Effector CD8-positive, alpha-beta T cell (primary cell): ENCODE results near the gene TRAPPC14.
A peak's percentile ranks its signal among the peaks of the same experiment; 100 is the strongest.
"Not testable (repeated sequence)": the region's sequence is repeated elsewhere in the genome, so short reads cannot be mapped to it uniquely, and the experiment has no call there.

Source experiments
- DNase-seq: peaks from one replicate; lab custom pipeline; 2025; lab: John Stamatoyannopoulos, UW
- total RNA-seq, 4 experiments: gene quantifications; one replicate each; lab custom pipeline; 2026; lab: John Stamatoyannopoulos, UW

TRAPPC14 gene, protein sequence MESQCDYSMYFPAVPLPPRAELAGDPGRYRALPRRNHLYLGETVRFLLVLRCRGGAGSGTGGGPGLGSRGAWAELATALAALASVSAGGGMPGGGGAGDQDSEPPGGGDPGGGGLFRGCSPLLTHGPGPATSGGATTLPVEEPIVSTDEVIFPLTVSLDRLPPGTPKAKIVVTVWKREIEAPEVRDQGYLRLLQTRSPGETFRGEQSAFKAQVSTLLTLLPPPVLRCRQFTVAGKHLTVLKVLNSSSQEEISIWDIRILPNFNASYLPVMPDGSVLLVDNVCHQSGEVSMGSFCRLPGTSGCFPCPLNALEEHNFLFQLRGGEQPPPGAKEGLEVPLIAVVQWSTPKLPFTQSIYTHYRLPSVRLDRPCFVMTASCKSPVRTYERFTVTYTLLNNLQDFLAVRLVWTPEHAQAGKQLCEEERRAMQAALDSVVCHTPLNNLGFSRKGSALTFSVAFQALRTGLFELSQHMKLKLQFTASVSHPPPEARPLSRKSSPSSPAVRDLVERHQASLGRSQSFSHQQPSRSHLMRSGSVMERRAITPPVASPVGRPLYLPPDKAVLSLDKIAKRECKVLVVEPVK
- total RNA-seq: 40.8 to 55.8 (median 45.1) reads per million in 4 experiments

DNA sequence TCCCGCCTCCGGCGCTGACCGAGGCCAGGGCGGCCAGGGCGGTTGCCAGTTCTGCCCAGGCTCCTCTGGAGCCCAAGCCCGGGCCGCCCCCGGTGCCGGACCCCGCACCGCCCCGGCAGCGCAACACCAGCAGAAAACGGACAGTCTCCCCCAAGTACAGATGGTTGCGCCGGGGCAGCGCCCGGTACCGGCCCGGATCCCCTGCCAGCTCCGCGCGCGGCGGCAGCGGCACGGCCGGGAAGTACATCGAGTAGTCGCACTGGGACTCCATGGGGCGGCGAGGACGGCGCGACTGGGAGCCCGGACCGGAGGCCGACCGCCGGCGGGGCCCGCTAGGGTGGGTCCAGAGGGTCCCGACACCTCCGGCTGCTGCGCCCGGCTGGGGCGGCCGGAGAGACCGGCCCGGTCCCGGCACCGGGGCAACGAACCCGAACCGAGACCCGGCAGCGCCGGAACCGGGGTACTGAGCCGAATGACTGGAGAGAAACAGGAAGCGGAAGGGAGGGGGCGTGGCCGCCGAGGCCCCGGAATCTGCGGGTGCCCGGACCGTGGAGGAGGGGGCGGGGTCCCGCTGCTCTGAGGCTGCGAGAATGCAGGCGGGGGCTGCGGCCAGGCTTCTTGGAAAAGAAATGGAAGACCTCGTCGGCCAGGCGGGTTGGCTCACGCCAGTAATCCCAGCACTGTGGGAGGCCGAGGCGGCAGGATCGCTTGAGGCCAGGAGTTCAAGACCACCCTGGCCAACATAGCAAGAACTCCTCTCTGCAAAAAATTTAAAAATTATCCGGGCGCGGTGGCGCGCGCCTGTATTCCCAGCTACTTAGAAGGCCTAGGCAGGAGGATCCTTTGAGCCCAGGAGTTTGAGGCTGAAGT, at the start of gene TRAPPC14:
Gene TRAPPC14, minus strand, starts transcription at position 495 of the 870 bp plus-strand sequence. Its CDS starts 224 bp downstream, at position 271.
- peak; percentile 80 for DNase-seq

DNA sequence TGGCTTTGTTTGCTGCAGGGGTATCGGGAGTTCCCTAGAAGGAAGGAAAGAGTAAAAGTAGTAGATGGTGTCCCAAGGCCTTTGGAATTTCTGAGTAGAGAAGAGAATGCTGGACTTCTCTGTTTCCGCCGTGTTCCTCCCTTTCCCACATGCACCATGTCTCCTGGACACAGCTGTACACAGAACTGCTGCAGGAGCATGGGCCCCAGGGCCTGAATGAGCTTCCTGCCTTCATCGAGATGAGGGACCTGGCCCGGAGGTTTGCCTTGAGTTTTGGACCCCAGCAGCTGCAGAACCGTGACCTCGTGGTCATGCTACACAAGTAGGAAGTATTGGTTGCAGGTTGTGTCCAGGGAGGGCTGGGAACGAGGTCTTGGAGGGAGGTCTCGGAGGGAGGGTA, 45.9 kb upstream of the TRAPPC14 start:
- no peak for DNase-seq

DNA sequence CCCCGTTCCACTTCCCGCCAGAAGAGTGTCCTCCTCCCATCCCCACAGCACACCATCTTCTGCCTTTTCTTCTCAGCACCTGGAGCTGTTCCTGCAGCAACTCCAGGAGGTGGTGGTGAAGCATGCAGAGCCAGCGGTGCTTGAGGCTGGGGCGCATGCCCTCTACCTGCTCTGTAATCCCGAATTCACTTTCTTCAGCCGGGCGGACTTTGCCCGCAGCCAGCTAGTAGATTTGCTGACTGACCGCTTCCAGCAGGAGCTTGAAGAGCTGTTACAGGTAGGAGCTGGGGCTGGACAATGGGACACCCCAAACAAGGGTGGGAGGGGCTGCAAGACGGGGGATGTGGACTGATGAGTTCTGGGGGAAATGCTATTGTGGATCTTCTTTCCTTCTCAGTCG, 42.2 kb upstream of the TRAPPC14 start:
- DNase-seq: no peak

DNA sequence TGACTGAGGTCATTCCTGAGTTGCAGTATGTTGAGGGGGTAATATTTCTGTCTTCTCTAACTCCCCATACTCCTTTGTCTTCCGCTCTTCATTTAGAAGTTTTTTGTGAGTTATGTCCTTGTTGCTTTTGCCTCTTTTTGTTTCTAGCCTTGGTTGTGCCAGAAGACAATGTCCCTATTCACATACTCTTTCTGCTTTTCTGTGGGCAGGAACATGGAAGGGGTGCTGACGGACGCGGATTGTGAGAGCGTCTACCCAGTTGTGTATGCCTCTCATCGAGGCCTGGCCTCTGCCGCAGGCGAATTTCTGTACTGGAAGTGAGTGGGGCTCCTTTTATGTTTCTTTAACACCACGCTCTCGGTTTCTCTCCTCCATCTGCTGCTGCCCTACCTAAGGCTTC, 39.7 kb upstream of the TRAPPC14 start:
- no peak for DNase-seq

DNA sequence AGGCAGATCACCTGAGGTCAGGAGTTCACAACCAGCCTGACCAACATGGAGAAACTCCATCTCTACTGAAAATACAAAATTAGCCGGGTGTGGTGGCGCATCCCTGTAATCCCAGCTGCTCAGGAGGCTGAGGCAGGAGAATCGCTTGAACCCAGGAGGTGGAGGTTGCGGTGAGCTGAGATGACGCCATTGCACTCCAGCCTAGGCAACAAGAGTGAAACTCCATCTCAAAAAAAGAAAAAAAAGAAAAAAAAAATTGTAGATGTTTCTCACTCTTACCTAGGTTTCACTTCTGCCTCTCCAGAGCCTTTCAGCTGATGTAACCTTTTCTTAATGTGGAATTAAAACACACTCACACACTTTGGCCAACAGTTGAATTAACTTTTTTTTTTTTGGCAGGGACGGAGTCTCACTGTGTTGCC, 37.4 kb upstream of the TRAPPC14 start:
- not testable (repeated sequence) for DNase-seq

DNA sequence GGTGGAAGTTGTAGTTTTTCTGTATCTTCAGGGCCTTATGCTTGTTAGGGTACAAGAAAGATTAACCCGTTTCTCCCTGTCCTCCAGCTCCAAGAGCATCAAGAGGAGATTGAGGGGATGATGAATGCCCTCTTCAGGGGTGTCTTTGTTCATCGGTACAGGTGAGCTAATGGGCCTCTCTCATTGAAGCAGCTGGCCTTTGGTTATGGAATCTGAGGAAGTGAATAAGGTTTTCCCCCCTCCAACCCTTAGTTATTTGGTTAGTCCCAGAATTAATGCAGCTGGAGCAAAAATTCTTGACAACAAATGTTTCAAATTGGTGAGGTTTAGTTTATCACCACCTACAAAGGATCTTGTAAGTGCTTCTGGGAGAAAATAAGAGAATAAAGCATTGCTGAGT, 36.7 kb upstream of the TRAPPC14 start:
- no peak for DNase-seq

DNA sequence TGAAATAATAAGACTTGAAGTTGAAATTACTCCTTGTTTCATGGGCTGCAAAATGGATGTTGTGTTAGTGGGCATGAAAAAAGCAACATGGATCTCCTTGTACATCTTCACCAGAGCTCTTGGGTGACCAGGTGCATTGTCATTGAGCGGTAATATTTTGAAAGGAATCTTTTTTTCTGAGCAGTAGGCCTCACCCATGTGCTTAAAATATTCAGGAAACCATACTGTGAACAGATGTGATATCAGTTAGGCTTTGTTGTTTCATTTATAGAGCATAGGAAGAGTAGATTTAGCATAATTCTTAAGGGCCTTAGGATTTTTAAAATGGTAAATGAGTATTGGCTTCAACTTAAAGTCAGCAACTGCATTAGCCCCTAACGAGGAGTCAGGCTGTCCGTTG, 34.4 kb upstream of the TRAPPC14 start:
- DNase-seq: no peak

DNA sequence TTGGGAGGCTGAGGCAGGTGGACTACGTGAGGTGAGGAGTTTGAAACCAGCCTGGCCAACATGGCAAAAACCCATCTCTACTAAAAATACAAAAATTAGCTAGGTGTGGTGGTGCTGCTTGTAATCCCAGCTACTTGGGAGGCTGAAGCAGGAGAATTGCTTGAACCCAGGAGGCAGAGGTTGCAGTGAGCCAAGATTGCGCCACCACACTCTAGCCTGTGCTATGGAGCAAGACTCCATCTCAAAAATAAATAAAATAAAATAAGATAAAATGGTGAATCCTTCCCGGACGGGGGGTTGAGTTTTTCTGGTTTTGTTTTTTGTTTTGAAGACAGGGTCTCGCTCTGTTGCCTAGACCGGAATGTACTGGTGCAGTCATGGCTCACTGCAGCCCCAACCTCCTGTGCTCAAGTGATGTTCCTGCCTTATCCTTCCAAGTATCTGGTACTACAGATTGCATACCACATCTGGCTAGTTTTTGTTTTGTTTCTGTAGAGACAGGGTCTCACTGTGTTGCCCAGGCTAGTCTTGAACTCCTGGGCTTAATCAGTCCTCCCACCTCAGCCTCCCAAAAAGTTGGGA, 33.8 kb upstream of the TRAPPC14 start:
- not testable (repeated sequence) for DNase-seq

DNA sequence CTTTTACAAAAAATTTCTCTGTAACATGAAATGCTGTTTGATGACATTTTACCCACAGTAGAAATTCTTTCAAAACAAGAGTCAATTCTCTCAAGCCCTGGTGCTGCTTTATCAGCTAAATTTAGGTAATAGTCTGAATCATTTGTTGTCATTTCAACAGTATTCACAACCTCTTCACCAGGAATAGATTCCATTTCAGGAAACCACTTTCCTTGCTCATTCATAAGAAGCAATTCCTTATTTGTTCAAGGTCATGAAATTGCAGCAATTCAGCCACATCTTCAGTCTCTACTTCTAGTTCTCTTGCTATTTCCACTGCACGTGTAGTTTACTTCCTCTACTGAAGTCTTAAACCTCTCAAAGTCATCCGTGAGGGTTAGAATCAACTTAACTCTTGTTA, 33.3 kb upstream of the TRAPPC14 start:
- no peak for DNase-seq

DNA sequence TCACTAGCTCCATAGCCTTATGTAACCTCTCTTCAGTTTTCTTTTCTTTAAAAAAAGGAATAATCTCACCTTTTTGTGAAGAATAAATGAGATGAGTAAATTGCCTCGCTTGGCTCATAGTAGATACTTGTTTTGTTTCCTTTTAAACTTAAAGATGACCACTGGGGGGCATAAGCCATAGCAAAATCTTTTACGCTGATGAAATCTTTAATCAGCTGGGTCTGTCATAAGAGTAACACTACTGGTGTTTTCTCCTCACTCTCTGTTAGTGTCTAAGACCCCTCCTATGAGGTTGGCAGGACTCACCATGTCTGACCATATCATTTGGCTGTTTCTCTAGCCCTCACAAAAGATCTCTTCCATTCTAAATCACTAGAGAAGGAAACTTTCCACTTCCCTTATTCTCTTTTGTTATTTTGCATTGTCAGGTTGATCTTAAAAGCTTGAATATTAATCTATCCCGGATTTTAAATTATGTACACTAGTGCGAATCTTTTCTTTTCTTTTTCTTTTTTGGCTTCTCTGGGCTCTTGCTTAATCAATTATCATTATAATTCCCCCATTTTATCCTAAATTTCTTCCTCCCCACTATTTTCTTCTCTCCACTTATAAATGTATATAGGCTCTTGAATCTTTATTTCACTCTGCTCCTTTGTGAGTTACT, 31.7 kb upstream of the TRAPPC14 start:
- no peak for DNase-seq

DNA sequence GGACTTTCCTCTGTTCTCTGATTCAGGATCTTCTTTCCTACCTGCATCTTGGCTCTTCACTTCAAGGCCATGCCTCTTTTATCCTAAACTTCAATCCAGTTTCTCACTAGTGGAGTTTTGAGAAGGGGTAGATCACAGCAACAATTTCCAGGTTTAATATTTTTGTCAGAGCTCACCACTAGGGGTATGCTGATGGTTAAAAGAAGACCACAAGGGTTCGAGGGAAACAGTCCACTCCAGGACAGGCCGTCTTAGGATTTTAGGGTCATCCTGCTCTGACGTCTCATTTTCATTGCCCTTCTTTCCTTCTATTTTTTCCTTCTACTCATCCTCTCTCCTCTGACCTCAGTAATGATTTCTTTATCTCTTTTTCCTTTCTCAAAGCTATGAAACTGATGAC, 30.5 kb upstream of the TRAPPC14 start:
- DNase-seq: no peak

DNA sequence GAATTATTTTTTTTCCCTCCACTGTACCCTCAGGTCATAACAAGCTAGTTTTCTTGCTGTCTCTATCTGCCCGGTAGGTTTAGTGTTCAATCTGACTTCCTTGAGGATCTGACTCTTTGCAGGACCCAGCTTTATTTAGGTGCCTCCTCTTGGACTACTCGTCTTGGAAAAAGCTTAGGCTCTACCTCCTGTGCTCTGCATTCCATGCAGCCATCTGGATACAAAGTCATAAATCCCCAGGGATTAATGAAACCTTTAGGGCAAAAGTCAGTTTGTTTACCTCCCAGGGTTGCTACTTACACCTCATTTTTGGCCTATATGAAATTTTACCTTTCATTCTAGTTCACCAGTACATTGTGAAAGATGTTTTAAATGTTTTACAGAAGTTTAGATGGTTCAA, 27.2 kb upstream of the TRAPPC14 start:
- no peak for DNase-seq

DNA sequence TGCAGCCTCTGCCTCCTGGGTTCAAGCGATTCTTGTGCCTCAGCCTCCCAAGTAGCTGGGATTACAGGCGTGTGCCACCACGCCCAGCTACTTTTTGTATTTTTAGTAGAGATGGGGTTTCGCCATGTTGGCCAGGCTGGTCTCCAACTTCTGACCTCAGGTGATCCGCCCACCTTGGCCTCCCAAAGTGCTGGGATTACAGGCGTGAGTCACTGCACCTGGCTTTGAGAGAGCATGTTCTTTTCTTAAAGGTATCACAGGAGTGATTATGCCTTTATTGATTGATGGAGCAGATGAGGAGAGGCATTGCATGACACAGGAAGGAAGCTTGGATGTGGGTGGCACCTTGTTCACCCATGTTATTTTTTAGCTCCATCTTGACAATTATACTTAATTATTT, 24.6 kb upstream of the TRAPPC14 start:
- DNase-seq: not testable (repeated sequence)

DNA sequence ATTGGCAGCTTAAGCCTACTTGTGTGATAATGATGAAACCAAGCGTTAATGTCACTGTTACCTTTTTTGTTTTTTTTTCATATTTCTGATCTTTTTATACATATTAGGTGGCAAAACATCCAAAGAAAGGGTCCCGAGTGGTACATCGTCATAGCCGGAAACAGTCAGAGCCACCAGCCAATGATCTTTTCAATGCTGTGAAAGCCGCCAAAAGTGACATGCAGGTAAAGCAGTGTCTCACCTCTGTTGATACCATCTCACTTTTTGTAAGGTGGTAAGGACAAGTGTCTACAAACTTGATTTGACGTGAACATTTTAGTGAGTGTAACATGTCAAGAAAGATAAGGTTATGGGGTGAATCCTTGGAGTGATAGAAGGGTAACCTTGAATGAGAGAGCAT, 24.1 kb upstream of the TRAPPC14 start:
- DNase-seq: not testable (repeated sequence)

DNA sequence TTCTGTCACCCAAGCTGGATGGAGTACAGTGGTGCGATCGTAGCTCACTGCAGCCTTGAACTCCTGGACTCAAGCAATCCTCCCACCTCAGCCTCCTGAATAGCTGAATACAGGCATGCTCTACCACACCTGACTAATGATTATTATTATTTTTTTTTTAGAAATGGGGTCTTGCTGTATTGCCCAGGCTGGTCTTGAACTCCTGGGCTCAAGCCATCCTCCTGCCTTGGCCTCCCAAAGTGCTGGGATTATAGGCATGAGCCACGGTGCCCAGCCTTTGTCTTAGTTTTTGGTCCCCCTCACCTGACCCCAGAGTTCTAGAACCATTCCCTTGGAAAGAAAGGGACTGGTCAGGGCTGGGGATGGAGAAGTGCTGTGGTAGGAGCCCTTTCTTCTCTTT, 21.6 kb upstream of the TRAPPC14 start:
- not testable (repeated sequence) for DNase-seq

DNA sequence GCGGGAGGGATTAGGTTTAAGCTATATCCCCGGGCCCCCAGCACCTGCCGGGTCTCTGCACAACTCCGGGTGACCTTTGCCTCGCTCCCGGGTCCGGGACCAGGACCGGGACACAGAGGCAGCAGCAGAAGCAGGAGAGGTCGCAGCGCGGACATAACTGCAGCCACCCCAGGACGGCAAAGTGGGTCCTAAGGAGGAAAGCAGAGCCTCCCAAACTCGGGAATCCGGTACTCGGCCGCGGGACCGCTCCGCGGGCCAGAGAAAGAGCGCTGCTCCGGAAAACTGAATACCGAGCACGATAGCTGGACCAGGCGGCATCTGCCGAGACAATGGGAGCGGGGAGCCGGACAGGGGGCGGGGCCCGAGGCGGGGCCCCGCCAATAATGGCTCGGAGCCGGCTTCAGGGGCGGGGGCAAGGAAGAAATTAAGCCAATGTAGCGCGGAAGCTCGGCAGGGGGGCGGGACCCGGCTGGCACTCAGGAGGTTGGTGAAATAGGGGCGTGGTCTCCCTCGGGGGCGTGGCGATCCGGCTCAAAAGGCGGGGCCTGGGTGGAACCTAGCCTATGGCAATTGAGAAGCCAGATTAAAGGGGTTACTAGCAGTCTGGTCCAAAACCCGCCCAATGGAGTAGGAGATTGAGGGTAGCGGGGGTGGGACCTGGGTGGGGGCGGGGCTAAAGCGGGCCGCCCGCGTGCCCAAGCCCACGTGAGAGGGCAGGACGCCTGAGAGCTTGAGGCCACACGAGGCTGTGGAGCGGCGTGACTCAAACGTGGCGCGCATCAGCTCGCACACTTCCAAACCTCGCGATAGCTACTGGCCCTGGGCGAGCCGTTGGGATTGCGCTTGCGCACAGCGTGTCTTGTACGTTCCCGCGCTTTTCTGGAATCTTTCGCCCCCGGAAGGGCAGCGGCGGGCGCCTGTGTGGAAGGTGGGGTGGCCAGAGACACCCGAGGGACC, 18.8 kb upstream of the TRAPPC14 start, which contains the start of the genes GPC2 and STAG3:
Gene GPC2, minus strand, starts transcription at position 337 of the 957 bp plus-strand sequence. Its CDS starts 182 bp downstream, at position 155.
Gene STAG3, plus strand, starts transcription at position 874 of the 957 bp plus-strand sequence. CDS start 2,639 bp downstream, outside the sequence.
- peak; percentile 97 for DNase-seq

DNA sequence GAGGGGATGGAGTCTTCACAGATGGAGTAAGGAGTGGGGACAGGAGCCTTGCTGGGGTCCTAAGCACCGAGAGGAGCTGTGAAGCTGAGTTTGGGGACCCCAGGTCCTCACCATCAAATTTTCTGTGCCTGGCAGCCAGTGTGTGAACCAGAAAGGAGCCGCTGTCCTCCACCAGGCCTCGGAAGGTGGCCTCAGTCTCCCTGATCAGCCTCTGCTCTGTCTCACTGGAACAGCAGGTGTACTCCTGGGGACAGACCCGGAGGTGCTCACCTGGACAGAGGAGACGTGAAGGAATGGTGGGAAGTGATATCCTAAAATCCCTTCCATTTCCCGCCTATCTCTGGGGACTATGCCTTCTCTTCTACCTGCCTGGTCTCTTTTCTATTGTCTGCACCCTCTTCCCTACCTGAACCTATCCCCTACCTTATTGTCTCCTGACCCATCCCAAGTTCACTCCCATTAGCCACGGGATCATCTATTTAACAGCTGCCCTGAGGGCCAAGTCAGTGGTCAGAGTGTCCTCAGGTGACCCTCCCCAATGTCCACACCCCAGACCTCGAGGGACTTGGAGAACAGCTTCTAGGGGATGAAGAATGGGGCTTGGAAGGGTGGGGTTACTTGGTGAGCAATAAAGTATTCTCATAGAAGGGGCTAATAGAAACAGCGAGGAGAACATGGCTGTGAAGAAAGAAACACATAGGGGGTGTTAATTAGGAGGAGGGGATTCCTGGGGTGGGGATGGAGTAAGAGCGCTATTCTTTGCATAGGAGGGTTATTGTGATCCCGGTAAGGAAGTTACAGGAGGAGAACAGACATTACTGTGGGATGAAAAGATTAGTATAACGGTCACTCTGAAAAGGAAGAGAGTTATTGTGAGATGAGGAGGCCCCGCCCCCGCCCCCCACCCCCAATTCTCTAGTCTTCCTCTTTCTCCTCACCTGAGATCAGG, 17.8 kb upstream of the TRAPPC14 start:
- no peak for DNase-seq

DNA sequence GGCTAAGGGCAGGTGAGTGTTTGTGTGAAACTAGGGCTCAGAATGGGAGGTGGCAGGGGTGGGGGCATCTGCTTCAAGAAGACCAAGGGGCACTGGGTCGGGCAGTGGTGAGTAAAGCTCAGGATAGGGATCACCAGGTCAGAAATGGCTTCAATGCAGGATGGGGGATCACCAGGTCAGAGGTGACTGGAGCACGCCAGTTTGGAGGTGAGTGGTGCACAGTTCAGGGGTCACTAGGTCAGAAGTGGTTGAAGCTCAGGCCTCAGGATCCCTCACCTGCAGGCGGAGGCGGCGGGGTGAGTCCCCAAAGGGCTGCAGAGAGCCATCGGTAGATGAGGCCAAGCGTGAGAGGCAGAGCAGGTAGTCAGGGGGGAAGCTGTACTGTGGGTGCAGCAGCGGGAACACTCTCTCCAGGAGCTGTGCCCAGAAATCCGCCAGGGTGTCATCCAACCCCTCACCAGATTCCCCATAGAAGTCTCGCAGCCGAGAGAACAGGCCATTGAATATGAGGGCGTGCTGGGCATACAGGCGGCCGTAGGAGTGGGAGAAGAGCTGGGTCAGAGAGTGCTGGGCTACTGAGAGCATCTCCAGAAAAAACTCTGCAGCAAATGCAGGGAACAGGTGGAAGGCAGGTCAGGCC, 16.9 kb upstream of the TRAPPC14 start:
- DNase-seq: no peak
